HL-60 (cell line): ENCODE measurements around the gene PRKCE.

Experiments used
- CTCF ChIP-seq: IDR thresholded peaks from one replicate; pipeline ENCODE4 v1.5.1; 2011; ENCODE audit warnings: low read length, control low read depth, inconsistent platforms; ENCODE audit not compliant: insufficient read depth
- POLR2AphosphoS5 ChIP-seq: IDR thresholded peaks from 2 replicates; pipeline ENCODE4 v1.6.1; 2012; ENCODE audit warnings: low read depth

- TF ChIP-seq CTCF (no peak), POLR2AphosphoS5 (no peak)
Observed at GRCh38 chr2:45915523-45915922, 264.0 kb downstream of the PRKCE start.
